K562 (cell line): ENCODE data around the gene HYOU1. TPM values are rescaled to one million over a fixed set of nuclear protein-coding genes. Genes with fewer than 3 reads are reported as not detected.

Experiments
- ARID3A ChIP-seq: IDR thresholded peaks from 2 replicates; pipeline ENCODE4 v1.6.1; 2012; ENCODE audit warnings: low read depth, low read length, improper control_type of control experiment, borderline replicate concordance
- ASH1L ChIP-seq: fragments of 450-650 bp; IDR thresholded peaks from 2 replicates; pipeline ENCODE4 v1.6.1; 2018; ENCODE audit warnings: borderline replicate concordance, mild to moderate bottlenecking, low read depth; ENCODE audit not compliant: partially characterized antibody
- BACH1 ChIP-seq: fragments of 200-800 bp; sonication (Bioruptor generic); IDR thresholded peaks from 2 replicates; pipeline ENCODE4 v1.6.1; 2016; ENCODE audit warnings: missing genetic modification characterization, missing compliant biosample characterization
- CBFA2T3 ChIP-seq: fragments of 450-650 bp; IDR thresholded peaks from 2 replicates; pipeline ENCODE4 v1.6.1; 2017
- ETV5 ChIP-seq: sonication (generic); formaldehyde crosslinking; IDR thresholded peaks from 2 replicates; pipeline ENCODE4 v1.4.0; 2020; ENCODE audit warnings: low read depth, mild to moderate bottlenecking, missing genetic modification reagents
- FUS ChIP-seq: fragments of 200-400 bp; formaldehyde crosslinking; optimal IDR thresholded peaks from 2 replicates; pipeline ENCODE3; 2017; ENCODE audit warnings: low read depth, low read length
- MYC ChIP-seq, 2 experiments: fragments of 250-450 bp in 1 of 2; sonication (Bioruptor Pico) in 1 of 2; IDR thresholded peaks; 2 replicates each; pipeline versions ENCODE4 v1.5.1 to v1.6.1; 2012 to 2021; ENCODE audit warnings: low read depth in 2 of 2, borderline replicate concordance in 1 of 2, improper control_type of control experiment in 1 of 2, low read length in 1 of 2, mild to moderate bottlenecking in 1 of 2, moderate library complexity in 1 of 2
- PURB ChIP-seq: sonication (generic); formaldehyde crosslinking; IDR thresholded peaks from 2 replicates; pipeline ENCODE4 v1.9.0; 2021; ENCODE audit warnings: low read depth, mild to moderate bottlenecking, missing genetic modification reagents
- RBM39 ChIP-seq: fragments of 200-400 bp; formaldehyde crosslinking; optimal IDR thresholded peaks from 2 replicates; pipeline ENCODE3; 2018; ENCODE audit warnings: low read depth, low read length
- SRSF1 ChIP-seq: fragments of 200-400 bp; formaldehyde crosslinking; IDR thresholded peaks from 2 replicates; pipeline ENCODE4 v1.6.1; 2017; ENCODE audit warnings: mild to moderate bottlenecking, low read depth, low read length, moderate library complexity
- THAP7 ChIP-seq: fragments of 250-450 bp; sonication (Bioruptor Pico); IDR thresholded peaks from 2 replicates; pipeline ENCODE4 v1.5.0; 2021
- ZBTB8A ChIP-seq: fragments of 450-650 bp; IDR thresholded peaks from 2 replicates; pipeline ENCODE4 v1.6.1; 2018; ENCODE audit warnings: mild to moderate bottlenecking, moderate library complexity; ENCODE audit not compliant: partially characterized antibody
- ZNF282 ChIP-seq: sonication (generic); formaldehyde crosslinking; IDR thresholded peaks from 2 replicates; pipeline ENCODE4 v1.8.1; 2023; ENCODE audit warnings: missing genetic modification reagents
- ZNF324 ChIP-seq: fragments of 250-450 bp; sonication (Bioruptor Pico); IDR thresholded peaks from 2 replicates; pipeline ENCODE4 v1.4.0; 2020; ENCODE audit warnings: mild to moderate bottlenecking
- ZNF445 ChIP-seq: fragments of 250-450 bp; sonication (Bioruptor Pico); IDR thresholded peaks from 2 replicates; pipeline ENCODE4 v1.4.0; 2020; ENCODE audit warnings: low read depth, mild to moderate bottlenecking, moderate library complexity
- ZNF583 ChIP-seq: fragments of 250-450 bp; sonication (Bioruptor Pico); IDR thresholded peaks from 2 replicates; pipeline ENCODE4 v1.4.0; 2020
- ZNF830 ChIP-seq: fragments of 250-450 bp; sonication (Bioruptor Pico); IDR thresholded peaks from 2 replicates; pipeline ENCODE4 v1.5.0; 2021; ENCODE audit warnings: mild to moderate bottlenecking
- polyA plus RNA-seq, 8 experiments: library from polyadenylated mRNA; depleted of rRNA in 4 of 8; stranded (reverse) in 5 of 8; unstranded in 3 of 8; fragments of >200 nt; fragmentation: Nextera tagmentation in 2 of 8; fragmentation: Illumina TruSeq in 1 of 8; extraction: Ambion mirVana in 2 of 8; extraction: Trizol in 1 of 8; gene quantifications; 2 replicates each; pipeline versions ENCODE4 v1.2.1 to v1.2.3, GENCODE V29; 2011 to 2014; ENCODE audit warnings: inconsistent platforms in 1 of 8, missing spikeins in 1 of 8
- total RNA-seq, 7 experiments: library from RNA; depleted of rRNA in 6 of 7; stranded (reverse); fragments of >200 nt in 6 of 7; fragmentation: Illumina TruSeq in 2 of 7; extraction: Trizol in 2 of 7; gene quantifications; 2 replicates each; pipeline versions ENCODE4 v1.2.1 to v1.2.3, GENCODE V29; 2011 to 2021; ENCODE audit warnings: low replicate concordance in 1 of 7
- TF ChIP-seq, protein P1 (sequence below): sonication (generic); formaldehyde crosslinking; IDR thresholded peaks from 2 replicates; pipeline ENCODE4 v1.8.0; 2022; ENCODE audit warnings: mild to moderate bottlenecking, missing genetic modification reagents
- TF ChIP-seq, protein P2 (sequence below): IDR thresholded peaks from 2 replicates; pipeline ENCODE4 v1.6.1; 2014; ENCODE audit warnings: antibody characterized with exemption

HYOU1 gene
- total and polyA plus RNA-seq, 9 of the 15 experiments (the other 6 are each of a cell fraction or from before 2014, with no cell fraction given), result 19.5 to 197 (median 128) TPM

GRCh38 chr11:119101759-119102423, 44.9 kb upstream of the HYOU1 start, which contains the start of gene DPAGT1 (continued):
- TF ChIP-seq, protein P1, sequence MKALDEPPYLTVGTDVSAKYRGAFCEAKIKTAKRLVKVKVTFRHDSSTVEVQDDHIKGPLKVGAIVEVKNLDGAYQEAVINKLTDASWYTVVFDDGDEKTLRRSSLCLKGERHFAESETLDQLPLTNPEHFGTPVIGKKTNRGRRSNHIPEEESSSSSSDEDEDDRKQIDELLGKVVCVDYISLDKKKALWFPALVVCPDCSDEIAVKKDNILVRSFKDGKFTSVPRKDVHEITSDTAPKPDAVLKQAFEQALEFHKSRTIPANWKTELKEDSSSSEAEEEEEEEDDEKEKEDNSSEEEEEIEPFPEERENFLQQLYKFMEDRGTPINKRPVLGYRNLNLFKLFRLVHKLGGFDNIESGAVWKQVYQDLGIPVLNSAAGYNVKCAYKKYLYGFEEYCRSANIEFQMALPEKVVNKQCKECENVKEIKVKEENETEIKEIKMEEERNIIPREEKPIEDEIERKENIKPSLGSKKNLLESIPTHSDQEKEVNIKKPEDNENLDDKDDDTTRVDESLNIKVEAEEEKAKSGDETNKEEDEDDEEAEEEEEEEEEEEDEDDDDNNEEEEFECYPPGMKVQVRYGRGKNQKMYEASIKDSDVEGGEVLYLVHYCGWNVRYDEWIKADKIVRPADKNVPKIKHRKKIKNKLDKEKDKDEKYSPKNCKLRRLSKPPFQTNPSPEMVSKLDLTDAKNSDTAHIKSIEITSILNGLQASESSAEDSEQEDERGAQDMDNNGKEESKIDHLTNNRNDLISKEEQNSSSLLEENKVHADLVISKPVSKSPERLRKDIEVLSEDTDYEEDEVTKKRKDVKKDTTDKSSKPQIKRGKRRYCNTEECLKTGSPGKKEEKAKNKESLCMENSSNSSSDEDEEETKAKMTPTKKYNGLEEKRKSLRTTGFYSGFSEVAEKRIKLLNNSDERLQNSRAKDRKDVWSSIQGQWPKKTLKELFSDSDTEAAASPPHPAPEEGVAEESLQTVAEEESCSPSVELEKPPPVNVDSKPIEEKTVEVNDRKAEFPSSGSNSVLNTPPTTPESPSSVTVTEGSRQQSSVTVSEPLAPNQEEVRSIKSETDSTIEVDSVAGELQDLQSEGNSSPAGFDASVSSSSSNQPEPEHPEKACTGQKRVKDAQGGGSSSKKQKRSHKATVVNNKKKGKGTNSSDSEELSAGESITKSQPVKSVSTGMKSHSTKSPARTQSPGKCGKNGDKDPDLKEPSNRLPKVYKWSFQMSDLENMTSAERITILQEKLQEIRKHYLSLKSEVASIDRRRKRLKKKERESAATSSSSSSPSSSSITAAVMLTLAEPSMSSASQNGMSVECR (CRISPR knock-in tag), result peak; percentile 80
- TF ChIP-seq PURB (no peak), CBFA2T3 (no peak), THAP7 (CRISPR knock-in tag) (no peak), ZBTB8A (no peak), ARID3A (no peak), ASH1L (peak; percentile 80), FUS (no peak), ETV5 (CRISPR knock-in tag) (peak; percentile 69; the same call in 1 of the 2 replicates), BACH1 (peak; percentile 63; the same call in 1 of the 2 replicates), ZNF583 (CRISPR knock-in tag) (peak; percentile 69; the same call in 1 of the 2 replicates), RBM39 (no peak), MYC (IDR thresholded peaks at IDR 0.05; ENCODE audit: low read depth, low read length) (peak; percentile 99), MYC (CRISPR knock-in tag; IDR thresholded peaks at IDR 0.05; ENCODE audit: borderline replicate concordance, low read depth) (peak; percentile 99), ZNF445 (CRISPR knock-in tag) (no peak), ZNF324 (no peak), SRSF1 (no peak), ZNF282 (CRISPR knock-in tag) (no peak), ZNF830 (CRISPR knock-in tag) (no peak)
- TF ChIP-seq, protein P2, sequence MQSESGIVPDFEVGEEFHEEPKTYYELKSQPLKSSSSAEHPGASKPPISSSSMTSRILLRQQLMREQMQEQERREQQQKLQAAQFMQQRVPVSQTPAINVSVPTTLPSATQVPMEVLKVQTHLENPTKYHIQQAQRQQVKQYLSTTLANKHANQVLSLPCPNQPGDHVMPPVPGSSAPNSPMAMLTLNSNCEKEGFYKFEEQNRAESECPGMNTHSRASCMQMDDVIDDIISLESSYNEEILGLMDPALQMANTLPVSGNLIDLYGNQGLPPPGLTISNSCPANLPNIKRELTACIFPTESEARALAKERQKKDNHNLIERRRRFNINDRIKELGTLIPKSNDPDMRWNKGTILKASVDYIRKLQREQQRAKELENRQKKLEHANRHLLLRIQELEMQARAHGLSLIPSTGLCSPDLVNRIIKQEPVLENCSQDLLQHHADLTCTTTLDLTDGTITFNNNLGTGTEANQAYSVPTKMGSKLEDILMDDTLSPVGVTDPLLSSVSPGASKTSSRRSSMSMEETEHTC, result no peak
